H1 (cell line): ENCODE results near the gene C22orf39. TPM values are rescaled to one million over a fixed set of nuclear protein-coding genes. Genes with fewer than 3 reads are reported as not detected.

ENCODE experiments used
- CTCF ChIA-PET: fragments of 300-600 bp; sonication (Branson Sonifier 250); formaldehyde crosslinking; loops from one replicate; lab custom pipeline; 2021; ENCODE audit not compliant: partially characterized antibody; lab: Charles Lee
- POLR2A ChIA-PET: fragments of 300-600 bp; sonication (Branson Sonifier 250); formaldehyde crosslinking; loops from one replicate; lab custom pipeline; 2021; ENCODE audit warnings: inconsistent platforms; ENCODE audit not compliant: partially characterized antibody; lab: Charles Lee
- DNase-seq, 2 experiments: peaks; one replicate each; pipeline versions ENCODE4 v3.0.0 to v3.0.0-alpha.2; 2010 to 2022; ENCODE audit warnings: low spot score in 2 of 2, low read depth in 1 of 2, mixed read lengths in 1 of 2
- FAIRE-seq: peaks from 2 replicates; lab custom pipeline; 2011; peaks lifted over from hg19 to GRCh38; lab: Jason Lieb, UNC
- H2AFZ ChIP-seq: 2 replicates; pipeline ENCODE4 v1.8.1; 2012; ENCODE audit warnings: low read length, inconsistent platforms
- H2AK5ac ChIP-seq: 2 replicates; pipeline ENCODE4 v1.6.1; 2013; ENCODE audit warnings: low read depth, low read length
- H2BK120ac ChIP-seq: replicated peaks from 2 replicates; pipeline ENCODE3; 2013; ENCODE audit warnings: low read depth, low read length, inconsistent platforms
- H2BK12ac ChIP-seq: 2 replicates; pipeline ENCODE4 v1.6.1; 2013; ENCODE audit warnings: low read depth, low read length
- H2BK15ac ChIP-seq: 2 replicates; pipeline ENCODE4 v1.6.1; 2013; ENCODE audit warnings: low read length
- H2BK20ac ChIP-seq: 2 replicates; pipeline ENCODE4 v1.6.1; 2013; ENCODE audit warnings: low read length
- H2BK5ac ChIP-seq: 2 replicates; pipeline ENCODE4 v1.6.1; 2013; ENCODE audit warnings: low read depth, low read length
- H3K14ac ChIP-seq: 2 replicates; pipeline ENCODE4 v1.6.1; 2013; ENCODE audit warnings: inconsistent platforms; ENCODE audit not compliant: insufficient read length
- H3K18ac ChIP-seq: 2 replicates; pipeline ENCODE4 v1.6.1; 2013; ENCODE audit warnings: low read length; ENCODE audit errors: extremely low read depth
- H3K23ac ChIP-seq: 2 replicates; pipeline ENCODE4 v1.6.1; 2013; ENCODE audit warnings: inconsistent platforms; ENCODE audit not compliant: insufficient read length
- H3K23me2 ChIP-seq: 2 replicates; pipeline ENCODE4 v1.6.1; 2013; ENCODE audit warnings: low read depth, low read length
- H3K27ac ChIP-seq: 2 replicates; pipeline ENCODE4 v1.6.1; 2011; ENCODE audit warnings: low read depth, low read length, inconsistent platforms
- H3K27me3 ChIP-seq, 4 experiments: replicated peaks in 1 of 4; 1 replicate in 1 of 4; 2 replicates in 3 of 4; pipeline versions ENCODE4 v1.6.1 to v1.8.1; 2011 to 2013; ENCODE audit warnings: low read length in 3 of 4, mild to moderate bottlenecking in 3 of 4, inconsistent platforms in 2 of 4, mixed read lengths in 2 of 4, moderate library complexity in 1 of 4; ENCODE audit not compliant: control insufficient read depth in 3 of 4, insufficient read depth in 3 of 4; ENCODE audit errors: extremely low read depth in 1 of 4
- H3K36me3 ChIP-seq, 4 experiments: 2 replicates each; pipeline versions ENCODE4 v1.6.1 to v1.8.1; 2011 to 2013; ENCODE audit warnings: mild to moderate bottlenecking in 4 of 4, low read length in 3 of 4, moderate library complexity in 2 of 4, control low read depth in 1 of 4, inconsistent platforms in 1 of 4; ENCODE audit not compliant: insufficient read depth in 4 of 4, control insufficient read depth in 2 of 4
- H3K4ac ChIP-seq: replicated peaks from 2 replicates; pipeline ENCODE3; 2013; ENCODE audit warnings: low read length, low read depth, mixed read lengths, inconsistent platforms; ENCODE audit not compliant: insufficient read length
- H3K4me1 ChIP-seq, 4 experiments: replicated peaks in 1 of 4; 1 replicate in 1 of 4; 2 replicates in 3 of 4; pipeline versions ENCODE4 v1.6.1 to v1.8.1; 2011 to 2013; ENCODE audit warnings: low read length in 3 of 4, inconsistent platforms in 2 of 4, mixed read lengths in 1 of 4; ENCODE audit not compliant: insufficient read depth in 4 of 4, control insufficient read depth in 3 of 4
- H3K4me2 ChIP-seq, 2 experiments: 2 replicates each; pipeline versions ENCODE4 v1.6.1 to v1.8.1; 2011 to 2013; ENCODE audit warnings: low read depth in 2 of 2, low read length in 2 of 2, control low read depth in 1 of 2, inconsistent platforms in 1 of 2, mild to moderate bottlenecking in 1 of 2; ENCODE audit not compliant: insufficient read depth in 1 of 2
- H3K4me3 ChIP-seq, 4 experiments: fragments of 200-600, 300-600 bp in 1 of 4; sonication (generic), shearing (Covaris generic), sonication (Bioruptor Twin) in 1 of 4; 2 replicates each; pipeline versions ENCODE4 v1.5.1 to v1.8.1; 2011 to 2016; ENCODE audit warnings: low read length in 4 of 4, low read depth in 3 of 4, control low read depth in 2 of 4, inconsistent platforms in 2 of 4, mild to moderate bottlenecking in 2 of 4, mixed read lengths in 1 of 4, moderate library complexity in 1 of 4; ENCODE audit not compliant: insufficient read depth in 2 of 4; ENCODE audit errors: extremely low read depth in 1 of 4
- H3K56ac ChIP-seq: replicated peaks from 2 replicates; pipeline ENCODE3; 2013; ENCODE audit warnings: low read depth, mild to moderate bottlenecking, mixed read lengths, low read length, inconsistent platforms; ENCODE audit not compliant: insufficient read length
- H3K79me1 ChIP-seq: 2 replicates; pipeline ENCODE4 v1.6.1; 2013; ENCODE audit warnings: low read depth, low read length, control low read depth
- H3K79me2 ChIP-seq, 2 experiments: 2 replicates each; pipeline versions ENCODE4 v1.6.1 to v1.8.1; 2012 to 2013; ENCODE audit warnings: low read length in 2 of 2, mild to moderate bottlenecking in 2 of 2, inconsistent platforms in 1 of 2; ENCODE audit not compliant: insufficient read depth in 2 of 2, control insufficient read depth in 1 of 2
- H3K9ac ChIP-seq, 4 experiments: replicated peaks in 1 of 4; 1 replicate in 1 of 4; 2 replicates in 3 of 4; pipeline versions ENCODE4 v1.6.1 to v1.8.1; 2011 to 2013; ENCODE audit warnings: low read depth in 3 of 4, low read length in 3 of 4, control low read depth in 2 of 4, mild to moderate bottlenecking in 2 of 4, moderate library complexity in 2 of 4, inconsistent platforms in 1 of 4; ENCODE audit errors: extremely low read depth in 1 of 4
- H3K9me3 ChIP-seq, 2 experiments: 2 replicates each; pipeline versions ENCODE4 v1.6.1 to v1.8.1; 2012 to 2013; ENCODE audit warnings: mild to moderate bottlenecking in 2 of 2, moderate library complexity in 2 of 2, control low read depth in 1 of 2, inconsistent platforms in 1 of 2, low read depth in 1 of 2, low read length in 1 of 2, mixed read lengths in 1 of 2; ENCODE audit not compliant: insufficient read depth in 2 of 2
- H4K20me1 ChIP-seq, 2 experiments: replicated peaks in 1 of 2; 2 replicates each; pipeline versions ENCODE3 to v1.8.1; 2011 to 2013; ENCODE audit warnings: inconsistent platforms in 2 of 2, low read length in 2 of 2, mild to moderate bottlenecking in 1 of 2; ENCODE audit not compliant: insufficient read depth in 2 of 2, control insufficient read depth in 1 of 2
- H4K5ac ChIP-seq: 2 replicates; pipeline ENCODE4 v1.6.1; 2013; ENCODE audit warnings: low read length, low read depth, mixed read lengths, inconsistent platforms; ENCODE audit not compliant: insufficient read length
- H4K8ac ChIP-seq: 2 replicates; pipeline ENCODE4 v1.8.0; 2013; ENCODE audit warnings: mild to moderate bottlenecking, moderate library complexity, low read length, inconsistent platforms; ENCODE audit not compliant: insufficient read depth; ENCODE audit errors: extremely low read depth
- H4K91ac ChIP-seq: replicated peaks from 2 replicates; pipeline ENCODE3; 2013; ENCODE audit warnings: low read length, mixed read lengths, inconsistent platforms; ENCODE audit not compliant: insufficient read length
- NRF1 ChIP-seq: IDR thresholded peaks from 2 replicates; pipeline ENCODE4 v1.6.1; 2011; ENCODE audit warnings: mild to moderate bottlenecking, low read depth, low read length, improper control_type of control experiment
- POLR2AphosphoS5 ChIP-seq: IDR thresholded peaks from 2 replicates; pipeline ENCODE4 v1.6.1; 2011; ENCODE audit warnings: low read depth, low read length
- WGBS, 2 experiments: shearing (Covaris generic) in 1 of 2; methylation state at CpG; one replicate each; pipeline versions ENCODE4 v1.1.6 to v1.1.7; 2013 to 2015; ENCODE audit warnings: low lambda C conversion rate in 2 of 2, mixed read lengths in 2 of 2, inconsistent platforms in 1 of 2, low coverage in 1 of 2, missing lambda C conversion rate in 1 of 2; ENCODE audit not compliant: insufficient replicate concordance in 2 of 2, insufficient coverage in 1 of 2, insufficient read length in 1 of 2; ENCODE audit errors: extremely low coverage in 1 of 2, missing lambda C conversion rate in 1 of 2; 5-methylcytosine and 5-hydroxymethylcytosine counted together
- polyA plus RNA-seq, 7 experiments: library from polyadenylated mRNA; depleted of rRNA in 3 of 7; stranded (reverse) in 5 of 7; unstranded in 2 of 7; fragments of >200 nt in 5 of 7; fragments of 200-250 nt in 2 of 7; gene quantifications; 1 replicate in 5 of 7; 2 replicates in 1 of 7; 4 replicates in 1 of 7; pipeline versions ENCODE4 v1.2.1 to v1.2.3, GENCODE V29; 2011 to 2013; ENCODE audit warnings: missing spikeins in 2 of 7, mixed read lengths in 2 of 7
- total RNA-seq: library from RNA; stranded (reverse); fragmentation: NEBNext Ultra II Directional; extraction: Animal tissue kit (Norgen Biotek cat#: 25700); gene quantifications from 2 replicates; pipeline ENCODE4 v1.2.1, GENCODE V29; 2021

Gene C22orf39
- total and polyA plus RNA-seq, 2 of the 8 experiments (the other 6 are each of a cell fraction or from before 2014, with no cell fraction given): 22.7 to 27.7 TPM

DNA sequence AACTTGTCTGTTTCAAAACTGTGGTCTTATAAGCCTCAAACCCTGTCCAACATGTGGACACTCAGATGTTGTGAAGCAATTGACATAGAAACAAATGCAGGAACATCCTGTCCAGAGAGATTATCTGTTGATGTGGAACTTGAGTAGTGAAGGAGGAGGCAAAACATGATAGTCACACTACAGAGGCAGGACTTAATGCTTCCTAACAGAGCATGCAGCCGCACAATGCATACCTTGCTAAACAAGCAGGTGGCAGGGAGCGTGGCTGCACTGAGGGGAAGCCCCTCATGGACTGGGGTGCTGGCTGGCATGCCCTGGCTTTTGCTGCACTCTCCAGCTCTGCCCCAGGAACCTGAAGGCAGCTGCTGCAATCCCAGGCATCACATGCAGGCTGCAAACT is 5.3 kb downstream of the C22orf39 start:
- no peak overlapping the region for H2BK20ac ChIP-seq
- H3K4me2 ChIP-seq: no peak overlapping the region
- H2BK120ac ChIP-seq: no peak overlapping the region
- no peak overlapping the region for H3K27ac ChIP-seq
- no peak overlapping the region for H3K23ac ChIP-seq
- no peak overlapping the region for H3K56ac ChIP-seq
- ChIA-PET POLR2A (interaction anchor here (0.6 to 3.2 kb wide), 4 partner anchors 11 to 1853 kb away, joined by 3 to 12 read pairs (median 5); partner anchors contain the start of genes CDC45, HIRA and UFD1), CTCF (interaction anchor here (0.6 kb wide), 1 partner anchor 13 kb away, joined by 3 read pairs; no protein-coding TSS in a partner anchor)
- no peak for FAIRE-seq
- H2AFZ ChIP-seq: no peak overlapping the region
- no peaks in the 10 kb centered on the region for H3K9me3 ChIP-seq
- H2BK5ac ChIP-seq: no peak overlapping the region
- H2AK5ac ChIP-seq: no peak overlapping the region
- no peak overlapping the region for H3K4me3 ChIP-seq
- H3K4ac ChIP-seq: no peak overlapping the region
- no peak for DNase-seq
- peaks cover 21 to 33% of the 10 kb centered on the region in 2 experiments for H4K20me1 ChIP-seq
- 89% methylated on average over 2 of the region's 2 CpGs; no CpG with 5 or more reads in 1 of the 2 experiments for WGBS, 2 experiments
- H3K79me2 ChIP-seq: peaks cover 3 to 37% of the 10 kb centered on the region in 2 experiments; a peak in 3 of 4 replicates
- no peaks in the 10 kb centered on the region; a peak in 2 of 7 replicates for H3K27me3 ChIP-seq
- no peak overlapping the region for H3K9ac ChIP-seq
- peaks cover 2% of the 10 kb centered on the region; the same call in 1 of the 2 replicates for H3K23me2 ChIP-seq
- H3K79me1 ChIP-seq: peaks cover 10% of the 10 kb centered on the region
- peaks cover 0 to 5% (median 1%) of the 10 kb centered on the region in 4 experiments; a peak in 2 of 7 replicates for H3K4me1 ChIP-seq
- H4K5ac ChIP-seq: no peak overlapping the region
- peaks cover 3 to 7% (median 5%) of the 10 kb centered on the region in 4 experiments; a peak in 5 of 8 replicates for H3K36me3 ChIP-seq
- no peak overlapping the region for H2BK12ac ChIP-seq
- no peak overlapping the region for H4K8ac ChIP-seq
- H4K91ac ChIP-seq: no peak overlapping the region
- H2BK15ac ChIP-seq: no peak overlapping the region
- TF ChIP-seq POLR2AphosphoS5 (peak; percentile 22; the same call in 1 of the 2 replicates), NRF1 (no peak)
- H3K14ac ChIP-seq: no peak overlapping the region
- H3K18ac ChIP-seq: no peak overlapping the region
